ENCODE measurements around the gene SIPA1L3.

Gene SIPA1L3

GRCh38 chr19:37983916-37984315, 76.9 kb downstream of the SIPA1L3 start:
- Histone ChIP-seq H3K79me2 (ENCODE audit: insufficient read depth, low read length) (0 out of 2 replicates have a peak, but pooled peaks cover 7% of the 10 kb centered on the region), H3K4me3 (ENCODE audit: low read depth, low read length, poor library complexity, severe bottlenecking) (no peak overlapping the region), H3K36me3 (ENCODE audit: insufficient read depth, low read length) (no peaks in the 10 kb centered on the region), H3K9ac (ENCODE audit: low read length) (no peak overlapping the region), H3K9me3 (ENCODE audit: low read length) (no peaks in the 10 kb centered on the region), H4K20me1 (ENCODE audit: insufficient read depth, low read length) (no peaks in the 10 kb centered on the region), H3K27me3 (ENCODE audit: insufficient read depth, low read length) (no peaks in the 10 kb centered on the region), H3K4me1 (ENCODE audit: insufficient read depth, low read length, severe bottlenecking) (peaks cover 94% of the 10 kb centered on the region), H3K27ac (ENCODE audit: low read depth, low read length, poor library complexity, severe bottlenecking) (peak overlapping the region; percentile 97), H3K9me2 (ENCODE audit: low read depth, low read length) (no peaks in the 10 kb centered on the region), H3K4me2 (ENCODE audit: low read length) (no peak overlapping the region), H3F3A (ENCODE audit: insufficient read depth, low read length) (peaks cover 5% of the 10 kb centered on the region; the same call in 1 of the 2 replicates), H2AFZ (ENCODE audit: low read length) (no peak overlapping the region)
- TF ChIP-seq, protein P1, sequence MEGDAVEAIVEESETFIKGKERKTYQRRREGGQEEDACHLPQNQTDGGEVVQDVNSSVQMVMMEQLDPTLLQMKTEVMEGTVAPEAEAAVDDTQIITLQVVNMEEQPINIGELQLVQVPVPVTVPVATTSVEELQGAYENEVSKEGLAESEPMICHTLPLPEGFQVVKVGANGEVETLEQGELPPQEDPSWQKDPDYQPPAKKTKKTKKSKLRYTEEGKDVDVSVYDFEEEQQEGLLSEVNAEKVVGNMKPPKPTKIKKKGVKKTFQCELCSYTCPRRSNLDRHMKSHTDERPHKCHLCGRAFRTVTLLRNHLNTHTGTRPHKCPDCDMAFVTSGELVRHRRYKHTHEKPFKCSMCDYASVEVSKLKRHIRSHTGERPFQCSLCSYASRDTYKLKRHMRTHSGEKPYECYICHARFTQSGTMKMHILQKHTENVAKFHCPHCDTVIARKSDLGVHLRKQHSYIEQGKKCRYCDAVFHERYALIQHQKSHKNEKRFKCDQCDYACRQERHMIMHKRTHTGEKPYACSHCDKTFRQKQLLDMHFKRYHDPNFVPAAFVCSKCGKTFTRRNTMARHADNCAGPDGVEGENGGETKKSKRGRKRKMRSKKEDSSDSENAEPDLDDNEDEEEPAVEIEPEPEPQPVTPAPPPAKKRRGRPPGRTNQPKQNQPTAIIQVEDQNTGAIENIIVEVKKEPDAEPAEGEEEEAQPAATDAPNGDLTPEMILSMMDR (IDR thresholded peaks at IDR 0.05; ENCODE audit: low read length), result no peak
- no peak for TF ChIP-seq EZH2 (IDR thresholded peaks at IDR 0.05; ENCODE audit: borderline replicate concordance, low read length)

GRCh38 chr19:37986048-37986750, 79.2 kb downstream of the SIPA1L3 start:
- Histone ChIP-seq H3K9ac (ENCODE audit: low read length) (peak overlapping the region; percentile 58), H3K79me2 (ENCODE audit: insufficient read depth, low read length) (0 out of 2 replicates have a peak, but pooled peaks cover 7% of the 10 kb centered on the region), H3K27ac (ENCODE audit: low read depth, low read length, poor library complexity, severe bottlenecking) (peak overlapping the region; percentile 97), H3K4me2 (ENCODE audit: low read length) (peak overlapping the region; percentile 54), H3K4me3 (ENCODE audit: low read depth, low read length, poor library complexity, severe bottlenecking) (peak overlapping the region; percentile 5), H3K36me3 (ENCODE audit: insufficient read depth, low read length) (no peaks in the 10 kb centered on the region), H3K9me3 (ENCODE audit: low read length) (no peaks in the 10 kb centered on the region), H3K27me3 (ENCODE audit: insufficient read depth, low read length) (no peaks in the 10 kb centered on the region), H2AFZ (ENCODE audit: low read length) (no peak overlapping the region), H3K9me2 (ENCODE audit: low read depth, low read length) (no peaks in the 10 kb centered on the region), H3K4me1 (ENCODE audit: insufficient read depth, low read length, severe bottlenecking) (peaks cover 76% of the 10 kb centered on the region), H4K20me1 (ENCODE audit: insufficient read depth, low read length) (no peaks in the 10 kb centered on the region), H3F3A (ENCODE audit: insufficient read depth, low read length) (no peaks in the 10 kb centered on the region)
- TF ChIP-seq EZH2 (IDR thresholded peaks at IDR 0.05; ENCODE audit: borderline replicate concordance, low read length), result no peak
- TF ChIP-seq, protein P1 (IDR thresholded peaks at IDR 0.05; ENCODE audit: low read length), result no peak

GRCh38 chr19:37987356-37988332, 80.6 kb downstream of the SIPA1L3 start:
- peaks cover 69% of the 10 kb centered on the region for H3K4me1 ChIP-seq (ENCODE audit: insufficient read depth, low read length, severe bottlenecking)
- no peaks in the 10 kb centered on the region for H3K79me2 ChIP-seq (ENCODE audit: insufficient read depth, low read length)
- no peaks in the 10 kb centered on the region for H3K9me2 ChIP-seq (ENCODE audit: low read depth, low read length)
- H3K27me3 ChIP-seq (ENCODE audit: insufficient read depth, low read length), result no peaks in the 10 kb centered on the region
- H4K20me1 ChIP-seq (ENCODE audit: insufficient read depth, low read length), result no peaks in the 10 kb centered on the region
- no peaks in the 10 kb centered on the region for H3K36me3 ChIP-seq (ENCODE audit: insufficient read depth, low read length)
- H2AFZ ChIP-seq (ENCODE audit: low read length), result no peak overlapping the region
- H3K9me3 ChIP-seq (ENCODE audit: low read length), result no peaks in the 10 kb centered on the region
- peak overlapping the region; percentile 54; the same call in 1 of the 2 replicates for H3K4me2 ChIP-seq (ENCODE audit: low read length)
- peak overlapping the region; percentile 97 for H3K27ac ChIP-seq (ENCODE audit: low read depth, low read length, poor library complexity, severe bottlenecking)
- peak overlapping the region; percentile 58; the same call in 1 of the 2 replicates for H3K9ac ChIP-seq (ENCODE audit: low read length)
- TF ChIP-seq, protein P1 (IDR thresholded peaks at IDR 0.05; ENCODE audit: low read length), result peak; percentile 97
- no peak for TF ChIP-seq EZH2 (IDR thresholded peaks at IDR 0.05; ENCODE audit: borderline replicate concordance, low read length)
- H3F3A ChIP-seq (ENCODE audit: insufficient read depth, low read length), result no peaks in the 10 kb centered on the region
- H3K4me3 ChIP-seq (ENCODE audit: low read depth, low read length, poor library complexity, severe bottlenecking), result no peak overlapping the region

Measured in OCI-LY1 (cell line).